ENCODE data around the gene DBH.

Gene DBH

DNA sequence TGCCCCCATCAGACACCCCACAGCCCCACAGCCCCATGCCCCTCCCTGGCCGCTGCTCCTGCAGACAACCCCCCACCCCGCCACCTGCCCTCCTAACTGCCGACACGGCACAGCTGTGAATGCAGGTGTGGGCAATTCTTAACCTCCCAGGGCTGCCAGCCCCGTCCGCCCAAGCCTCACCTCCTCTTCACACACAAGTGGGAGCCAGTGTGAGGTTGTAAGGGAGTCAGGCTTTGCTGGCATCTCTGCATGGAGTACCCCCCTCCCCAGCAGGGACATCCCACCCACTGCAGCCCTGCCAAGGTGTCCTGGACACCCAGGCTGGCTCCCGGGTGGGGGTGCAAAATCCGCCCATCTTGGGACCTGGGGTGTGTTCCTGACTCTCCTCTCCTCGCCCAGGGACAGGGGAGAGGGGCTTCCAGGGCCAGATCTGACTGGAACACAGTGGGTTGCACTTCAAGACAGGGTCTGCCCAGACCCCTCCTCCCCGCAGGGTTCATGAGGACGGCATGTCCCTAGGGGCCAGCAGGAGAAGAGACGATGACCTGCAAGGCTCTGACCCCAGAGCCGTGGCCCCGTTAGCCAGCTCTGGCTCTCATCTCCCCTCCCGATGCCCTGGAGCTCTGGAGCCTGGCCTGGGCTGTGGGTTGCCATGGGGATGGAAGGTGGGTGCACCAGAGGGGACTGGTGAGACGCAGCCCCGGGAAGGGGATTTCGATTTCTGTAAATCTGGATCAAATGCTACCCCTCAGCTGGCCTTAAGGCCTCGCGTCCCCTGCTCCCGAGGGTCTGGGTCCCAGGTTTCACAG, 67.6 kb downstream of the DBH start:
- DNase-seq: no peak

DNA sequence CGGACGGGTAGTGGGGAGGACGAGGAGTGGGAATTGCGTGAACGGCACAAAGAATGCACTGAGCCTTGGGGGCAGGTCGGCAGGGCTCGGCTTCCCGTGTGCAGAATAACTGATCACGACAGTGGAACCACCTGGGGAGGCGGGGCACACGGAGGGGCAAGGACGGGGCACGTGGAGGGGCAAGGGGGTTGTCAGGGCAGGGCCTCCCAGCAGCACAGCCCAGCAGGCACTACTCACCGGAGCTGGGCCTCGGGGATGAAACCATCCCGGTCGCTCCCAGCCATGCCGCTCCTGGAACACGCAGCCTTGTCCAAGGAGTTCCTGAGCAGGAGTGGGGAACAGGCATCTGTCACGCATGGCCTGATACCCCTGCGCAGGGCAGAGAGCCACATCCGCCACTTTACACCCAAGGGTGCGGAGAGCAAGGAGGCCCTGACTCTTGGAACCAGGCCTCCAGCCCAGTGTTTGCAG, 68.6 kb downstream of the DBH start:
- DNase-seq: no peak

GRCh38 chr9:133705576-133705975, 69.4 kb downstream of the DBH start:
- no peak for DNase-seq

DNA sequence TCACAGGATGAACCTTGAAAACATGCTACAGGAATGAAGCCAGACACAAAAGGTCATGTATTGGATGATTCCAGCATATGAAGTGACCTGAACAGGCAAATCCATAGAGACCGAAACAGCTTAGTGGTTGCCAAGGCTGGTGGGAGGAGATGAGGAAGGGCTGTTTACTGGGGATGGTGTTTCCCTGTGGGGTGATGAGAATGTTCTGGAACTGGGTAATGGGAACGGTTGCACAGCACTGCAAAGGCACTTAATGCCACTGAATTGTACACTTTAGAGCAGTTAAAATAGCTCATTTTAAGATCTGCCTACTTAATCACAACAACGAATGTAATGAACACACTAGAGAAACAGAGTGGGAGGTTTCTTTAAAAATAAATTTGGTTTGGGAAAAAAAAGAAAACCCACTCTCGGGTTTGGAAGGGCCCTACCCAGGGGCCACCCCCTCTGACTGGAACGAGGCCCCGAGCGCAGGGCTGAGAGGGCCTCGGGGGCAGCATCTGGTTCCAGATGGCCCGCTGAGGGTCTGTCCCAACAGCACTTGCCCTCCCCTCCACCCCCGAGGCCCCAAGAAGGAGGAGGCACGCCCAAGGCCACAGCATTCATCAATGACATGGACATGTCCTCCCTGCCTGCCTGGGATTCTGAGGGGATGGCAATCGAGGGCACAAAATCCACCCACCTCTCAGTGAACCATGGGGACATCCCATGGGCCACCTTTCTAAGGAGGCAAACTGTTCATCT, 70.3 kb downstream of the DBH start:
- no peak for DNase-seq

DNA sequence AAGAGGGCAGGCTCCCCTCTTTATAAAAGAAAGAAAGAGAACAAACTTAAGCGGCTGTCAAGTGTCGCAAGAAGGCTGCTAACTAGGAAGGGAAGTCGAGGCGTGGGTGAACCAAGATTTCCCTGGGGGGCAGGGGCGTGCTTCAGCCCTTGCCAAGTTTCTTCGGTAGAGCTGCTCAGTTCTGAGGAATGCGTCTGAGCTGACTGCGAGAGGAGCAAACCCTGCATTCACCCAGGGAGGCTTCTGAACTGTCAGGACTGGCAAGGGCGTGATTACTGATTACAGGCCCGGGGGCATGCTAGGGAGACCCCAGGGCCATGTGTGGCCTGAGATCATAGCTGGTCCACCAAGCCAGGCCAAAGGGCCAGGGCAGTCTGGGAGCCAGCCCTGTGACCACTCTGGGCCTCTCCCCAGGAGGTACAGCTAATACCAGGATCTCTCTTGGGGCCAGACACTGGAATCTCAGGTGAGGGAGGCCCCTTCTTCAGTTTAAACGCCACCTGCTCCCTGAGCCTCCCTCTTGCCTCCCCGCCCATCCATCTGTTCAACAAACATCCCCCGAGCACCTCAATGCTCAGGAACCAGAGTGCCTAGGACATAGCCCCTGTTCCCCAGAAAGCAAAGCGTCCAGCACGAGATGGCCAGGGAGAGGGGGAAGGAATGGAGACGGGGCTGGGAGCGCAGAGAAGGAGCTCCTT, 71.1 kb downstream of the DBH start:
- no peak for DNase-seq

DNA sequence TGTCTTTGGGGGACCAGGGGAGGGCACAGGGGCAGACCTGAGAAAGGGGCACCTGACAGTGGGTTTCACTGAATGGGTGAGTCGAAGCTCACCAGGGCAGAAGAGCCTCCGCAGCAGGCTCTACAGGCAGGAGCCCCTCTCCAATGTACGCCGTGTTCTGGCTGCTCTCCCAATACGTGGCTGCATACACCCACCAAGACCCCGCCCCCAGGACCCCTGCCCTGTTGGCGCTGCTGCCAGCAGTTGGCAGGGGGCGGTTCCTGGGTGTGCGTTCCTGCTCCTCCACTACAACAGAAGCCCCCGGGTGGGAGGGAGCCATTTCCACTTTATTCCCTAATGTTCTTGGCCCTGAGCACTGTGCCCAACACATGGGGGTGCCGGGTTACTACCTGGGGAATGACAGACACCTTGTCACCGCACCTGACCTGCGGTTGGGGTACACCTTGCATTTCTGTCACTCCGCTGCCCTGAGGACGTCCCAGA, 71.6 kb downstream of the DBH start:
- DNase-seq: no peak

- no peak for DNase-seq
Measured at GRCh38 chr9:133708246-133709014, 72.3 kb downstream of the DBH start.

All from activated CD4-positive, alpha-beta T cell treated with anti-CD3 and anti-CD28 coated beads, Interleukin-2, Interleukin-6, amounts not matched to agents 100 ng/mL and 50 ng/mL, durations not matched to agents 16 hours and 8 hours (primary cell).